ENCODE measurements around the gene MAGI1.

- TF ChIP-seq CTCF (IDR thresholded peaks at IDR 0.05; ENCODE audit: insufficient read depth, low read length), result no peak
- no peak for TF ChIP-seq POLR2AphosphoS5 (IDR thresholded peaks at IDR 0.05; ENCODE audit: low read depth)
- TF ChIP-seq SPI1 (IDR thresholded peaks at IDR 0.05; ENCODE audit: borderline replicate concordance, low read depth), result no peak
Observed at GRCh38 chr3:65347166-65347565, 691.6 kb downstream of the MAGI1 start.

Measured in HL-60 (cell line).